ENCODE data around the gene PPP4R3B. TPM values are rescaled to one million over a fixed set of nuclear protein-coding genes. Genes with fewer than 3 reads are reported as not detected.
A peak's percentile ranks its signal among the peaks of the same experiment; 100 is the strongest.

The PPP4R3B gene
- total RNA-seq = 121 TPM

GRCh38 chr2:55617175-55618024 lies at the start of gene PPP4R3B:
TSS of gene PPP4R3B (minus strand) at chr2:55617622. CDS start at chr2:55617285, 337 bp downstream.
- peak; percentile 34 for FAIRE-seq
- peak; percentile 78 to 95 for DNase-seq (ENCODE audit: low spot score in 2 of 2)

- FAIRE-seq (no peak), DNase-seq (ENCODE audit: low spot score in 2 of 2) (no peak)
These were observed 35.8 kb upstream of the PPP4R3B start for GRCh38 chr2:55653255-55653654.

- FAIRE-seq (no peak), DNase-seq (ENCODE audit: low spot score in 2 of 2) (no peak)
These were observed 31.8 kb upstream of the PPP4R3B start for GRCh38 chr2:55649211-55649610.

GRCh38 chr2:55636831-55637230 lies 19.4 kb upstream of the PPP4R3B start:
- DNase-seq (ENCODE audit: low spot score in 2 of 2) (no peak), FAIRE-seq (no peak)

GRCh38 chr2:55628931-55629330 lies 11.5 kb upstream of the PPP4R3B start:
- DNase-seq (ENCODE audit: low spot score in 2 of 2) = no peak
- FAIRE-seq = no peak

- no peak for DNase-seq (ENCODE audit: low spot score in 2 of 2)
- no peak for FAIRE-seq
These were observed 10.5 kb upstream of the PPP4R3B start for GRCh38 chr2:55627915-55628314.

- no peak for FAIRE-seq
- no peak for DNase-seq (ENCODE audit: low spot score in 2 of 2)
These were observed 4.4 kb upstream of the PPP4R3B start for GRCh38 chr2:55621802-55622201.

- FAIRE-seq (no peak), DNase-seq (ENCODE audit: low spot score in 2 of 2) (no peak)
These were observed 2.8 kb upstream of the PPP4R3B start for GRCh38 chr2:55620123-55620779.

GRCh38 chr2:55618275-55619055 lies 1.0 kb upstream of the PPP4R3B start:
- DNase-seq (ENCODE audit: low spot score in 2 of 2) = peak; percentile 15 to 35
- no peak for FAIRE-seq

GRCh38 chr2:55618025-55618274 lies 528 bp upstream of the PPP4R3B start:
- no peak for DNase-seq (ENCODE audit: low spot score in 2 of 2)
- no peak for FAIRE-seq

GRCh38 chr2:55616551-55617174 lies 759 bp downstream of the PPP4R3B start:
- DNase-seq (ENCODE audit: low spot score in 2 of 2) = peak; percentile 5 to 22
- no peak for FAIRE-seq

- DNase-seq (ENCODE audit: low spot score in 2 of 2) = no peak
- FAIRE-seq = no peak
These were observed 5.4 kb downstream of the PPP4R3B start for GRCh38 chr2:55611997-55612396.

GRCh38 chr2:55610954-55611743 lies 6.3 kb downstream of the PPP4R3B start:
- no peak for DNase-seq (ENCODE audit: low spot score in 2 of 2)
- no peak for FAIRE-seq

- DNase-seq (ENCODE audit: low spot score in 2 of 2) (no peak), FAIRE-seq (no peak)
These were observed 7.4 kb downstream of the PPP4R3B start for GRCh38 chr2:55609938-55610578.

GRCh38 chr2:55609193-55609794 lies 8.1 kb downstream of the PPP4R3B start:
- DNase-seq (ENCODE audit: low spot score in 2 of 2) = no peak
- FAIRE-seq = no peak

GRCh38 chr2:55607717-55608116 lies 9.7 kb downstream of the PPP4R3B start:
- FAIRE-seq = no peak
- no peak for DNase-seq (ENCODE audit: low spot score in 2 of 2)

- DNase-seq (ENCODE audit: low spot score in 2 of 2) = no peak
- no peak for FAIRE-seq
These were observed 13.3 kb downstream of the PPP4R3B start for GRCh38 chr2:55604027-55604565.

- DNase-seq (ENCODE audit: low spot score in 2 of 2) (no peak), FAIRE-seq (no peak)
These were observed 15.6 kb downstream of the PPP4R3B start for GRCh38 chr2:55601849-55602248.

Data from frontal cortex (tissue), 4 donors.